ENCODE measurements around the gene ITGB5. TPM values are rescaled to one million over a fixed set of nuclear protein-coding genes. Genes with fewer than 3 reads are reported as not detected.

Gene ITGB5
- total RNA-seq, 1 experiment from 2014 or later: 146 TPM

DNA sequence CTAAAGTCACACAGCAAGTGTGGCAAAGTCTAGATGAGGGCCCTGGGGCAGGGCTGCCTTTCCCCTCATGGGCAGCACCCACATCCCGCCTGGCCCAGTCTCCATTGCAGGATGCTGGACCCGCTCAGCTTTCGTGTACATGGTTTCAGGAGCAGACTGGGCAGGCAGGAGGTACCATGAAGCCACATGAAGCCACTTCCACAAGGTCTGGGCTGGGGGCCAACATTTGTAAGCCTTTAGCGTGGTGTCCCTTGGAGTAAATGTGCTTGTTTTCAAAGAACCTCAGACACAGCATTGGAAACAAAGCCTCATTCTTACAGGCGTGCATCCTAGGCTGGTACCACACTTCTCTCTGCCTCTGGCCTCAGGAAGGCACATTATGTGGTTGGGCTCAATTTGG, 122.4 kb downstream of the ITGB5 start:
- Histone ChIP-seq H3K4ac (ENCODE audit: low read depth, low read length) (no peak overlapping the region), H2AK5ac (ENCODE audit: insufficient read length, low read length) (no peak overlapping the region), H3K56ac (ENCODE audit: insufficient read length, low read depth, low read length) (no peak overlapping the region), H4K20me1 (ENCODE audit: control insufficient read depth, insufficient read depth, insufficient read length) (no peaks in the 10 kb centered on the region), H3K9me3 (ENCODE audit: control insufficient read depth, low read depth, low read length) (no peaks in the 10 kb centered on the region), H3K23me2 (ENCODE audit: insufficient read length, low read depth, low read length, poor library complexity, severe bottlenecking) (no peaks in the 10 kb centered on the region), H2AFZ (ENCODE audit: low read length) (no peak overlapping the region), H3K23ac (ENCODE audit: insufficient read length, low read depth, low read length) (no peak overlapping the region), H3K4me2 (ENCODE audit: insufficient read depth, insufficient read length, low read length) (no peak overlapping the region), H3K27me3 (ENCODE audit: insufficient read depth, low read length) (no peaks in the 10 kb centered on the region), H4K91ac (ENCODE audit: insufficient read length, low read depth, low read length) (no peak overlapping the region), H2BK15ac (ENCODE audit: low read depth, low read length) (no peak overlapping the region), H3K18ac (ENCODE audit: insufficient read length, low read depth, low read length) (no peak overlapping the region), H3K27ac (ENCODE audit: insufficient read length, low read depth, low read length) (no peak overlapping the region), H3K9ac (ENCODE audit: extremely low read depth, insufficient read length, low read length) (no peak overlapping the region), H3T11ph (ENCODE audit: low read length) (no peak overlapping the region), H2BK120ac (ENCODE audit: low read depth, low read length, poor library complexity, severe bottlenecking) (no peak overlapping the region), H2BK5ac (ENCODE audit: insufficient read length, low read length) (no peak overlapping the region), H2BK20ac (ENCODE audit: low read depth, low read length, poor library complexity, severe bottlenecking) (no peak overlapping the region), H3K79me1 (ENCODE audit: insufficient read depth, low read depth, low read length, poor library complexity, severe bottlenecking) (no peaks in the 10 kb centered on the region), H3K14ac (ENCODE audit: insufficient read depth, low read length) (no peak overlapping the region), H4K8ac (replicated peaks; ENCODE audit: insufficient read length, low read depth, low read length) (no peak overlapping the region), H3K4me1 (ENCODE audit: insufficient read depth, low read length) (no peaks in the 10 kb centered on the region), H4K5ac (ENCODE audit: insufficient read length, low read depth, low read length) (no peak overlapping the region), H3K79me2 (ENCODE audit: insufficient read depth, low read length) (no peaks in the 10 kb centered on the region), H2BK12ac (ENCODE audit: insufficient read length, low read depth, low read length) (no peak overlapping the region)
- TF ChIP-seq, protein P1, sequence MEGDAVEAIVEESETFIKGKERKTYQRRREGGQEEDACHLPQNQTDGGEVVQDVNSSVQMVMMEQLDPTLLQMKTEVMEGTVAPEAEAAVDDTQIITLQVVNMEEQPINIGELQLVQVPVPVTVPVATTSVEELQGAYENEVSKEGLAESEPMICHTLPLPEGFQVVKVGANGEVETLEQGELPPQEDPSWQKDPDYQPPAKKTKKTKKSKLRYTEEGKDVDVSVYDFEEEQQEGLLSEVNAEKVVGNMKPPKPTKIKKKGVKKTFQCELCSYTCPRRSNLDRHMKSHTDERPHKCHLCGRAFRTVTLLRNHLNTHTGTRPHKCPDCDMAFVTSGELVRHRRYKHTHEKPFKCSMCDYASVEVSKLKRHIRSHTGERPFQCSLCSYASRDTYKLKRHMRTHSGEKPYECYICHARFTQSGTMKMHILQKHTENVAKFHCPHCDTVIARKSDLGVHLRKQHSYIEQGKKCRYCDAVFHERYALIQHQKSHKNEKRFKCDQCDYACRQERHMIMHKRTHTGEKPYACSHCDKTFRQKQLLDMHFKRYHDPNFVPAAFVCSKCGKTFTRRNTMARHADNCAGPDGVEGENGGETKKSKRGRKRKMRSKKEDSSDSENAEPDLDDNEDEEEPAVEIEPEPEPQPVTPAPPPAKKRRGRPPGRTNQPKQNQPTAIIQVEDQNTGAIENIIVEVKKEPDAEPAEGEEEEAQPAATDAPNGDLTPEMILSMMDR (conservative IDR thresholded peaks at IDR 0.05): no peak
- WGBS (ENCODE audit: extremely low coverage, insufficient read length, low lambda C conversion rate): no CpG with 5 or more reads among the region's 5 CpGs
- Mint-ChIP-seq H3K27me3 (ENCODE audit: low read depth) (no peaks in the 10 kb centered on the region), H3K4me1 (peaks cover 0 to 4% of the 10 kb centered on the region in 2 experiments; a peak in 2 of 4 replicates), H3K27ac (no peak overlapping the region), H3K36me3 (ENCODE audit: insufficient read depth in 1 of 3, low read depth in 3 of 3) (peaks cover 32 to 74% (median 50%) of the 10 kb centered on the region in 3 experiments), H3K4me3 (no peak overlapping the region), H3K9me3 (no peaks in the 10 kb centered on the region)
- no peak for DNase-seq
